ENCODE results near the gene RYR1.
"Not testable (repeated sequence)": the region's sequence is repeated elsewhere in the genome, so short reads cannot be mapped to it uniquely, and the experiment has no call there.

The RYR1 gene

GRCh38 chr19:38400361-38400760 is 33.1 kb upstream of the RYR1 start:
- no peak for DNase-seq

- no peak for DNase-seq
Measured at GRCh38 chr19:38401148-38401547, 32.3 kb upstream of the RYR1 start.

- no peak for DNase-seq
Measured at GRCh38 chr19:38402623-38402966, 30.9 kb upstream of the RYR1 start.

GRCh38 chr19:38402967-38403674 is 30.4 kb upstream of the RYR1 start, which contains the start of gene FAM98C:
TSS of gene FAM98C (plus strand) at chr19:38403093. CDS start at chr19:38403154, 61 bp downstream.
- peak; percentile 90 for DNase-seq

- DNase-seq, result no peak
Measured at GRCh38 chr19:38404858-38405257, 28.6 kb upstream of the RYR1 start.

- no peak for DNase-seq
Measured at GRCh38 chr19:38405276-38405675, 28.2 kb upstream of the RYR1 start.

- no peak for DNase-seq
Measured at GRCh38 chr19:38409631-38410133, 23.8 kb upstream of the RYR1 start.

- not testable (repeated sequence) for DNase-seq
Measured at GRCh38 chr19:38410407-38410806, 23.1 kb upstream of the RYR1 start.

- no peak for DNase-seq
Measured at GRCh38 chr19:38411041-38411712, 22.3 kb upstream of the RYR1 start.

GRCh38 chr19:38411898-38412297 is 21.6 kb upstream of the RYR1 start:
- not testable (repeated sequence) for DNase-seq

- no peak for DNase-seq
Measured at GRCh38 chr19:38412491-38412890, 21.0 kb upstream of the RYR1 start.

- no peak for DNase-seq
Measured at GRCh38 chr19:38412961-38413360, 20.5 kb upstream of the RYR1 start.

GRCh38 chr19:38413416-38413815 is 20.1 kb upstream of the RYR1 start:
- no peak for DNase-seq

GRCh38 chr19:38417146-38417543 is 16.3 kb upstream of the RYR1 start:
- no peak for DNase-seq

GRCh38 chr19:38417544-38418506 is 15.7 kb upstream of the RYR1 start:
- no peak for DNase-seq

GRCh38 chr19:38420935-38421334 is 12.6 kb upstream of the RYR1 start:
- DNase-seq, result no peak

- no peak for DNase-seq
Measured at GRCh38 chr19:38421856-38422255, 11.6 kb upstream of the RYR1 start.

GRCh38 chr19:38422438-38422837 is 11.1 kb upstream of the RYR1 start:
- no peak for DNase-seq

GRCh38 chr19:38424272-38424671 is 9.2 kb upstream of the RYR1 start:
- DNase-seq, result no peak

- DNase-seq, result no peak
Measured at GRCh38 chr19:38425222-38425809, 8.2 kb upstream of the RYR1 start.

- no peak for DNase-seq
Measured at GRCh38 chr19:38425810-38426466, 7.6 kb upstream of the RYR1 start, which contains the start of gene RASGRP4. TSS of gene RASGRP4 (minus strand) at chr19:38426219. CDS start at chr19:38426091, 128 bp downstream.

- not testable (repeated sequence) for DNase-seq
Measured at GRCh38 chr19:38427035-38427677, 6.3 kb upstream of the RYR1 start.

Data from NCI-H1092 (cell line).